HepG2 (cell line): Measurements from ENCODE around the gene MFSD2B. TPM values are rescaled to one million over a fixed set of nuclear protein-coding genes. Genes with fewer than 3 reads are reported as not detected.

ENCODE experiments used
- AHDC1 ChIP-seq: sonication (generic); formaldehyde crosslinking; IDR thresholded peaks from 2 replicates; pipeline ENCODE4 v1.5.1; 2020; ENCODE audit warnings: mild to moderate bottlenecking, missing genetic modification reagents, borderline replicate concordance
- AKAP8 ChIP-seq: sonication (generic); formaldehyde crosslinking; IDR thresholded peaks from 2 replicates; pipeline ENCODE4 v1.5.1; 2020; ENCODE audit warnings: mild to moderate bottlenecking, missing genetic modification reagents
- E2F1 ChIP-seq: sonication (generic); formaldehyde crosslinking; IDR thresholded peaks from 2 replicates; pipeline ENCODE4 v1.5.0; 2020; ENCODE audit warnings: missing genetic modification reagents
- JUNB ChIP-seq: sonication (generic); formaldehyde crosslinking; IDR thresholded peaks from 2 replicates; pipeline ENCODE4 v1.8.0; 2022; ENCODE audit warnings: missing genetic modification reagents, mild to moderate bottlenecking, borderline replicate concordance
- RXRB ChIP-seq: IDR thresholded peaks from 2 replicates; pipeline ENCODE4 v1.6.1; 2016; ENCODE audit warnings: borderline replicate concordance, missing genetic modification reagents, missing compliant biosample characterization
- SMAD9 ChIP-seq: sonication (generic); formaldehyde crosslinking; IDR thresholded peaks from 2 replicates; pipeline ENCODE4 v1.5.1; 2020; ENCODE audit warnings: mild to moderate bottlenecking, missing genetic modification reagents
- SSRP1 ChIP-seq: IDR thresholded peaks from 2 replicates; pipeline ENCODE4 v1.6.1; 2016; ENCODE audit warnings: control low read depth
- TFAP4 ChIP-seq: sonication (generic); IDR thresholded peaks from 2 replicates; pipeline ENCODE4 v1.6.1; 2016; ENCODE audit warnings: low read depth, borderline replicate concordance
- TP53 ChIP-seq: sonication (generic); formaldehyde crosslinking; conservative IDR thresholded peaks from 2 replicates; pipeline ENCODE4 v1.4.0; 2020; ENCODE audit warnings: missing genetic modification reagents
- XRCC5 ChIP-seq: fragments of 200-400 bp; formaldehyde crosslinking; optimal IDR thresholded peaks from 2 replicates; pipeline ENCODE3; 2017; ENCODE audit warnings: mild to moderate bottlenecking, low read length
- ZIK1 ChIP-seq: sonication (generic); formaldehyde crosslinking; IDR thresholded peaks from 2 replicates; pipeline ENCODE4 v1.5.0; 2020; ENCODE audit warnings: mild to moderate bottlenecking, low read depth, missing genetic modification reagents, borderline replicate concordance
- ZNF17 ChIP-seq: sonication (generic); formaldehyde crosslinking; IDR thresholded peaks from 2 replicates; pipeline ENCODE4 v1.5.0; 2020; ENCODE audit warnings: mild to moderate bottlenecking, missing genetic modification reagents
- ZNF512 ChIP-seq: sonication (generic); formaldehyde crosslinking; IDR thresholded peaks from 2 replicates; pipeline ENCODE4 v1.4.0; 2020; ENCODE audit warnings: mild to moderate bottlenecking, missing genetic modification reagents
- ZNF530 ChIP-seq: sonication (generic); formaldehyde crosslinking; IDR thresholded peaks from 2 replicates; pipeline ENCODE4 v1.5.0; 2020; ENCODE audit warnings: low read depth, mild to moderate bottlenecking, missing genetic modification reagents
- polyA plus RNA-seq, 8 experiments: library from polyadenylated mRNA; depleted of rRNA in 3 of 8; stranded (reverse) in 7 of 8; unstranded in 1 of 8; fragments of >200 nt; fragmentation: Illumina TruSeq in 4 of 8; extraction: Trizol in 4 of 8; gene quantifications; 2 replicates each; pipeline versions ENCODE4 v1.2.1 to v1.2.3, GENCODE V29; 2011 to 2016; ENCODE audit warnings: low read depth in 4 of 8, missing spikeins in 1 of 8, mixed read lengths in 1 of 8; ENCODE audit not compliant: insufficient read depth in 1 of 8
- total RNA-seq, 5 experiments: library from RNA; depleted of rRNA; stranded (reverse); fragments of >200 nt; fragmentation: Illumina TruSeq; extraction: Trizol; gene quantifications; 2 replicates each; pipeline ENCODE4 v1.2.3, GENCODE V29; 2016; ENCODE audit warnings: low read depth in 1 of 5
- TF ChIP-seq, protein P1 (sequence below): sonication (generic); formaldehyde crosslinking; IDR thresholded peaks from 2 replicates; pipeline ENCODE4 v1.4.0; 2020; ENCODE audit warnings: missing genetic modification reagents, borderline replicate concordance

MFSD2B gene
- total and polyA plus RNA-seq, 2 of the 13 experiments (the other 11 are each of a cell fraction or from before 2014, with no cell fraction given) = 0.21 to 0.93 TPM

- TF ChIP-seq, protein P1, sequence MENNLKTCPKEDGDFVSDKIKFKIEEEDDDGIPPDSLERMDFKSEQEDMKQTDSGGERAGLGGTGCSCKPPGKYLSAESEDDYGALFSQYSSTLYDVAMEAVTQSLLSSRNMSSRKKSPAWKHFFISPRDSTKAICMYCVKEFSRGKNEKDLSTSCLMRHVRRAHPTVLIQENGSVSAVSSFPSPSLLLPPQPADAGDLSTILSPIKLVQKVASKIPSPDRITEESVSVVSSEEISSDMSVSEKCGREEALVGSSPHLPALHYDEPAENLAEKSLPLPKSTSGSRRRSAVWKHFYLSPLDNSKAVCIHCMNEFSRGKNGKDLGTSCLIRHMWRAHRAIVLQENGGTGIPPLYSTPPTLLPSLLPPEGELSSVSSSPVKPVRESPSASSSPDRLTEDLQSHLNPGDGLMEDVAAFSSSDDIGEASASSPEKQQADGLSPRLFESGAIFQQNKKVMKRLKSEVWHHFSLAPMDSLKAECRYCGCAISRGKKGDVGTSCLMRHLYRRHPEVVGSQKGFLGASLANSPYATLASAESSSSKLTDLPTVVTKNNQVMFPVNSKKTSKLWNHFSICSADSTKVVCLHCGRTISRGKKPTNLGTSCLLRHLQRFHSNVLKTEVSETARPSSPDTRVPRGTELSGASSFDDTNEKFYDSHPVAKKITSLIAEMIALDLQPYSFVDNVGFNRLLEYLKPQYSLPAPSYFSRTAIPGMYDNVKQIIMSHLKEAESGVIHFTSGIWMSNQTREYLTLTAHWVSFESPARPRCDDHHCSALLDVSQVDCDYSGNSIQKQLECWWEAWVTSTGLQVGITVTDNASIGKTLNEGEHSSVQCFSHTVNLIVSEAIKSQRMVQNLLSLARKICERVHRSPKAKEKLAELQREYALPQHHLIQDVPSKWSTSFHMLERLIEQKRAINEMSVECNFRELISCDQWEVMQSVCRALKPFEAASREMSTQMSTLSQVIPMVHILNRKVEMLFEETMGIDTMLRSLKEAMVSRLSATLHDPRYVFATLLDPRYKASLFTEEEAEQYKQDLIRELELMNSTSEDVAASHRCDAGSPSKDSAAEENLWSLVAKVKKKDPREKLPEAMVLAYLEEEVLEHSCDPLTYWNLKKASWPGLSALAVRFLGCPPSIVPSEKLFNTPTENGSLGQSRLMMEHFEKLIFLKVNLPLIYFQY (CRISPR knock-in tag) = peak; percentile 79; the same call in 1 of the 2 replicates
- peak; percentile 91; the same call in 1 of the 2 replicates for TF ChIP-seq JUNB (CRISPR knock-in tag)
- no peak for TF ChIP-seq ZNF512 (CRISPR knock-in tag)
- TF ChIP-seq RXRB = peak; percentile 86
- peak; percentile 79; the same call in 1 of the 2 replicates for TF ChIP-seq ZNF17 (CRISPR knock-in tag)
- TF ChIP-seq XRCC5 = peak; percentile 34
- peak; percentile 47; the same call in 1 of the 2 replicates for TF ChIP-seq ZIK1 (CRISPR knock-in tag)
- no peak for TF ChIP-seq E2F1 (CRISPR knock-in tag)
- no peak; the same call in 1 of the 2 replicates for TF ChIP-seq TP53 (CRISPR knock-in tag)
- no peak for TF ChIP-seq ZNF530 (CRISPR knock-in tag)
- no peak for TF ChIP-seq SSRP1 (CRISPR knock-in tag)
- no peak; the same call in 1 of the 2 replicates for TF ChIP-seq AKAP8 (CRISPR knock-in tag)
- no peak for TF ChIP-seq SMAD9
- no peak for TF ChIP-seq TFAP4
- TF ChIP-seq AHDC1 (CRISPR knock-in tag) = peak; percentile 92
Observed at GRCh38 chr2:24015562-24016375, 5.9 kb downstream of the MFSD2B start (continued).
